ENCODE measurements around the gene RPRD1B. TPM values are rescaled to one million over a fixed set of nuclear protein-coding genes. Genes with fewer than 3 reads are reported as not detected.

The RPRD1B gene
- total and polyA plus RNA-seq, 4 donors = 5.8 to 34.3 (median 29.4) TPM

DNA sequence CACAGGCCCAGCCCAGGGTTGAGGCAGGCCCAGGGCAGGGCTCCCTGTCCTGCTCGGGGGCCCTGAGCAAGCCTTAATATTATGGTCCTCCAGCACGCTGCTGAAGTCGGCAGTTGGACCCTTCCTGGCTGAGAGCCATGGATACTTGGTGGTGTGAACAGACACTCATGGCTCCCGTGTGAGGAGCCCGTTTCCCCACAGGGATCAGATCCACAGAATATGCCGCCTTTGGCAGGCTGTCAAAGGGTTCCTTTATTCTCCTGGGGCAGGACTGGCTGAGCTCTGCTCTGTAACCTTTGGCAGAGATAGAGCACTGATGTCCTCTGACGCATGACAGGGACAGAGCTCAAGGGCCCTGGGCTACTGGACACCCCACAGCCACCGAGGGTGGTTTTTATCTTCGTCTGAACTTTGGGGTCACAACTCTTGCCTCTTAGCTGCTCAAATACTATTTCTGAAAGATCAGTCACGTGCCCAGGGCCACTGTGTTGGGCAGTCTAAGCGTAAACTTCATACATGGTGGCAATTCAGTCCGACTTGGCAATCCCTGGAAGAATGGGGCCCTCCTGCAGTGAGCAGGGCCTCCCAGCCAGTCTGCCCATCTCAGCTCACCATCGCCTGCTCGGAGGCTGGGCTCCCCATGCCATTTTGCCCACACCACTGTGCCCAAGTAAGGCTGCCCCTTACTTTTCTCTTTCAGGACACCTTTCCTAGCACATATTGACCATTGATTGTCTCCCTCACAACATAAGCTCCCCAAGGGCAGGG lies 49.3 kb upstream of the RPRD1B start:
- Histone ChIP-seq H3K9ac (ENCODE audit: low read depth in 1 of 2, low read length in 2 of 2) (no peak overlapping the region), H3K9me3 (ENCODE audit: control insufficient read depth in 4 of 4, low read length in 3 of 4) (no peaks in the 10 kb centered on the region), H3K4me1 (ENCODE audit: control insufficient read depth in 4 of 4, insufficient read depth in 4 of 4, low read length in 3 of 4) (peaks cover 16 to 53% (median 46%) of the 10 kb centered on the region in 4 donors), H3K27ac (ENCODE audit: low read depth in 1 of 2, low read length in 2 of 2) (peak overlapping the region in 1 of 2 donors; percentile 51), H3K4me3 (ENCODE audit: low read depth in 1 of 3, low read length in 3 of 3) (no peak overlapping the region), H3K27me3 (ENCODE audit: control insufficient read depth in 4 of 4, insufficient read depth in 4 of 4, low read length in 3 of 4) (no peaks in the 10 kb centered on the region), H3K36me3 (ENCODE audit: control insufficient read depth in 4 of 4, insufficient read depth in 3 of 4, low read depth in 1 of 4, low read length in 3 of 4) (no peaks in the 10 kb centered on the region)
- 46% methylated on average over 14 of the region's 14 CpGs for whole genome bisulfite sequencing
- TF ChIP-seq FOXA1 (IDR thresholded peaks at IDR 0.05) = no peak
- peak; percentile 72 to 88 for TF ChIP-seq HNF4A (conservative IDR thresholded peaks at IDR 0.05)
- peak; percentile 27 to 69 for TF ChIP-seq JUND (IDR thresholded peaks at IDR 0.05)
- peak; percentile 71 for TF ChIP-seq YY1 (IDR thresholded peaks at IDR 0.05)
- TF ChIP-seq NR2F2 (IDR thresholded peaks at IDR 0.05) = peak; percentile 26
- TF ChIP-seq, protein P1, sequence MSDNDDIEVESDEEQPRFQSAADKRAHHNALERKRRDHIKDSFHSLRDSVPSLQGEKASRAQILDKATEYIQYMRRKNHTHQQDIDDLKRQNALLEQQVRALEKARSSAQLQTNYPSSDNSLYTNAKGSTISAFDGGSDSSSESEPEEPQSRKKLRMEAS (IDR thresholded peaks at IDR 0.05) = peak; percentile 52
- TF ChIP-seq, protein P2, sequence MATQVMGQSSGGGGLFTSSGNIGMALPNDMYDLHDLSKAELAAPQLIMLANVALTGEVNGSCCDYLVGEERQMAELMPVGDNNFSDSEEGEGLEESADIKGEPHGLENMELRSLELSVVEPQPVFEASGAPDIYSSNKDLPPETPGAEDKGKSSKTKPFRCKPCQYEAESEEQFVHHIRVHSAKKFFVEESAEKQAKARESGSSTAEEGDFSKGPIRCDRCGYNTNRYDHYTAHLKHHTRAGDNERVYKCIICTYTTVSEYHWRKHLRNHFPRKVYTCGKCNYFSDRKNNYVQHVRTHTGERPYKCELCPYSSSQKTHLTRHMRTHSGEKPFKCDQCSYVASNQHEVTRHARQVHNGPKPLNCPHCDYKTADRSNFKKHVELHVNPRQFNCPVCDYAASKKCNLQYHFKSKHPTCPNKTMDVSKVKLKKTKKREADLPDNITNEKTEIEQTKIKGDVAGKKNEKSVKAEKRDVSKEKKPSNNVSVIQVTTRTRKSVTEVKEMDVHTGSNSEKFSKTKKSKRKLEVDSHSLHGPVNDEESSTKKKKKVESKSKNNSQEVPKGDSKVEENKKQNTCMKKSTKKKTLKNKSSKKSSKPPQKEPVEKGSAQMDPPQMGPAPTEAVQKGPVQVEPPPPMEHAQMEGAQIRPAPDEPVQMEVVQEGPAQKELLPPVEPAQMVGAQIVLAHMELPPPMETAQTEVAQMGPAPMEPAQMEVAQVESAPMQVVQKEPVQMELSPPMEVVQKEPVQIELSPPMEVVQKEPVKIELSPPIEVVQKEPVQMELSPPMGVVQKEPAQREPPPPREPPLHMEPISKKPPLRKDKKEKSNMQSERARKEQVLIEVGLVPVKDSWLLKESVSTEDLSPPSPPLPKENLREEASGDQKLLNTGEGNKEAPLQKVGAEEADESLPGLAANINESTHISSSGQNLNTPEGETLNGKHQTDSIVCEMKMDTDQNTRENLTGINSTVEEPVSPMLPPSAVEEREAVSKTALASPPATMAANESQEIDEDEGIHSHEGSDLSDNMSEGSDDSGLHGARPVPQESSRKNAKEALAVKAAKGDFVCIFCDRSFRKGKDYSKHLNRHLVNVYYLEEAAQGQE (IDR thresholded peaks at IDR 0.05) = peak; percentile 76
- TF ChIP-seq RXRA (IDR thresholded peaks at IDR 0.05) = peak; percentile 86 to 92
- TF ChIP-seq TAF1 (conservative IDR thresholded peaks at IDR 0.05) = no peak
- TF ChIP-seq, protein P3, sequence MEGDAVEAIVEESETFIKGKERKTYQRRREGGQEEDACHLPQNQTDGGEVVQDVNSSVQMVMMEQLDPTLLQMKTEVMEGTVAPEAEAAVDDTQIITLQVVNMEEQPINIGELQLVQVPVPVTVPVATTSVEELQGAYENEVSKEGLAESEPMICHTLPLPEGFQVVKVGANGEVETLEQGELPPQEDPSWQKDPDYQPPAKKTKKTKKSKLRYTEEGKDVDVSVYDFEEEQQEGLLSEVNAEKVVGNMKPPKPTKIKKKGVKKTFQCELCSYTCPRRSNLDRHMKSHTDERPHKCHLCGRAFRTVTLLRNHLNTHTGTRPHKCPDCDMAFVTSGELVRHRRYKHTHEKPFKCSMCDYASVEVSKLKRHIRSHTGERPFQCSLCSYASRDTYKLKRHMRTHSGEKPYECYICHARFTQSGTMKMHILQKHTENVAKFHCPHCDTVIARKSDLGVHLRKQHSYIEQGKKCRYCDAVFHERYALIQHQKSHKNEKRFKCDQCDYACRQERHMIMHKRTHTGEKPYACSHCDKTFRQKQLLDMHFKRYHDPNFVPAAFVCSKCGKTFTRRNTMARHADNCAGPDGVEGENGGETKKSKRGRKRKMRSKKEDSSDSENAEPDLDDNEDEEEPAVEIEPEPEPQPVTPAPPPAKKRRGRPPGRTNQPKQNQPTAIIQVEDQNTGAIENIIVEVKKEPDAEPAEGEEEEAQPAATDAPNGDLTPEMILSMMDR (IDR thresholded peaks at IDR 0.05; ENCODE audit: low read depth, low read length, missing input control) = no peak
- TF ChIP-seq EGR1 (IDR thresholded peaks at IDR 0.05; ENCODE audit: low read depth in 2 of 2) = no peak
- TF ChIP-seq, protein P4, sequence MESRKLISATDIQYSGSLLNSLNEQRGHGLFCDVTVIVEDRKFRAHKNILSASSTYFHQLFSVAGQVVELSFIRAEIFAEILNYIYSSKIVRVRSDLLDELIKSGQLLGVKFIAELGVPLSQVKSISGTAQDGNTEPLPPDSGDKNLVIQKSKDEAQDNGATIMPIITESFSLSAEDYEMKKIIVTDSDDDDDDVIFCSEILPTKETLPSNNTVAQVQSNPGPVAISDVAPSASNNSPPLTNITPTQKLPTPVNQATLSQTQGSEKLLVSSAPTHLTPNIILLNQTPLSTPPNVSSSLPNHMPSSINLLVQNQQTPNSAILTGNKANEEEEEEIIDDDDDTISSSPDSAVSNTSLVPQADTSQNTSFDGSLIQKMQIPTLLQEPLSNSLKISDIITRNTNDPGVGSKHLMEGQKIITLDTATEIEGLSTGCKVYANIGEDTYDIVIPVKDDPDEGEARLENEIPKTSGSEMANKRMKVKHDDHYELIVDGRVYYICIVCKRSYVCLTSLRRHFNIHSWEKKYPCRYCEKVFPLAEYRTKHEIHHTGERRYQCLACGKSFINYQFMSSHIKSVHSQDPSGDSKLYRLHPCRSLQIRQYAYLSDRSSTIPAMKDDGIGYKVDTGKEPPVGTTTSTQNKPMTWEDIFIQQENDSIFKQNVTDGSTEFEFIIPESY (IDR thresholded peaks at IDR 0.05) = peak; percentile 31
- TF ChIP-seq, protein P5, sequence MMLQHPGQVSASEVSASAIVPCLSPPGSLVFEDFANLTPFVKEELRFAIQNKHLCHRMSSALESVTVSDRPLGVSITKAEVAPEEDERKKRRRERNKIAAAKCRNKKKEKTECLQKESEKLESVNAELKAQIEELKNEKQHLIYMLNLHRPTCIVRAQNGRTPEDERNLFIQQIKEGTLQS (IDR thresholded peaks at IDR 0.05) = no peak
- no peak for TF ChIP-seq HNF4G (IDR thresholded peaks at IDR 0.05)
- TF ChIP-seq SP1 (IDR thresholded peaks at IDR 0.05) = peak; percentile 91
- TF ChIP-seq GABPA (IDR thresholded peaks at IDR 0.05 in 1 of 2, conservative IDR thresholded peaks at IDR 0.05 in 1 of 2) = no peak
- peak in 1 of 2 donors; percentile 35 for TF ChIP-seq RAD21 (IDR thresholded peaks at IDR 0.05)
- no peak for TF ChIP-seq FOXA2 (IDR thresholded peaks at IDR 0.05)
- DNase-seq (ENCODE audit: low spot score) = no peak
